Measurements from ENCODE around the gene SLX9.
A peak's percentile ranks its signal among the peaks of the same experiment; 100 is the strongest.

The SLX9 gene

GRCh38 chr21:44934797-44935532 lies 4.9 kb upstream of the SLX9 start:
- H3K4me1 ChIP-seq (ENCODE audit: insufficient read depth, low read length) = peaks cover 17% of the 10 kb centered on the region
- H3K27me3 ChIP-seq (ENCODE audit: control insufficient read depth in 1 of 2, insufficient read depth in 2 of 2, low read length in 2 of 2) = peaks cover 7 to 36% of the 10 kb centered on the region in 2 donors
- H3K27ac ChIP-seq (ENCODE audit: low read depth, low read length) = no peak overlapping the region
- H3K9me3 ChIP-seq (ENCODE audit: low read length) = no peaks in the 10 kb centered on the region
- H3K9ac ChIP-seq (ENCODE audit: low read length) = no peak overlapping the region
- no peak overlapping the region for H3K4me3 ChIP-seq (ENCODE audit: low read depth in 1 of 2, low read length in 2 of 2)
- no peaks in the 10 kb centered on the region for H3K36me3 ChIP-seq (ENCODE audit: insufficient read depth, low read length)

- no peaks in the 10 kb centered on the region for H3K36me3 ChIP-seq (ENCODE audit: insufficient read depth, low read length)
- H3K4me1 ChIP-seq (ENCODE audit: insufficient read depth, low read length) = peaks cover 18% of the 10 kb centered on the region
- no peak overlapping the region for H3K27ac ChIP-seq (ENCODE audit: low read depth, low read length)
- no peaks in the 10 kb centered on the region for H3K9me3 ChIP-seq (ENCODE audit: low read length)
- H3K4me3 ChIP-seq (ENCODE audit: low read depth in 1 of 2, low read length in 2 of 2) = no peak overlapping the region
- H3K27me3 ChIP-seq (ENCODE audit: control insufficient read depth in 1 of 2, insufficient read depth in 2 of 2, low read length in 2 of 2) = peaks cover 7 to 30% of the 10 kb centered on the region in 2 donors
- no peak overlapping the region for H3K9ac ChIP-seq (ENCODE audit: low read length)
Observed at GRCh38 chr21:44935533-44935927, 4.3 kb upstream of the SLX9 start.

GRCh38 chr21:44938772-44939531 lies 877 bp upstream of the SLX9 start:
- Histone ChIP-seq H3K9ac (ENCODE audit: low read length) (peak overlapping the region; percentile 75), H3K27me3 (ENCODE audit: control insufficient read depth in 1 of 2, insufficient read depth in 2 of 2, low read length in 2 of 2) (no peaks in the 10 kb centered on the region), H3K4me3 (ENCODE audit: low read depth in 1 of 2, low read length in 2 of 2) (peak overlapping the region; percentile 73 to 94), H3K27ac (ENCODE audit: low read depth, low read length) (peak overlapping the region; percentile 31), H3K36me3 (ENCODE audit: insufficient read depth, low read length) (peaks cover 2% of the 10 kb centered on the region), H3K9me3 (ENCODE audit: low read length) (no peaks in the 10 kb centered on the region), H3K4me1 (ENCODE audit: insufficient read depth, low read length) (peaks cover 22% of the 10 kb centered on the region)

- Histone ChIP-seq H3K9ac (ENCODE audit: low read length) (peak overlapping the region; percentile 3), H3K4me1 (ENCODE audit: insufficient read depth, low read length) (peaks cover 22% of the 10 kb centered on the region), H3K27ac (ENCODE audit: low read depth, low read length) (peak overlapping the region; percentile 19), H3K9me3 (ENCODE audit: low read length) (no peaks in the 10 kb centered on the region), H3K27me3 (ENCODE audit: control insufficient read depth in 1 of 2, insufficient read depth in 2 of 2, low read length in 2 of 2) (no peaks in the 10 kb centered on the region), H3K4me3 (ENCODE audit: low read depth in 1 of 2, low read length in 2 of 2) (peak overlapping the region; percentile 73 to 94), H3K36me3 (ENCODE audit: insufficient read depth, low read length) (peaks cover 15% of the 10 kb centered on the region)
Observed at GRCh38 chr21:44940116-44940631, 345 bp downstream of the SLX9 start.

GRCh38 chr21:44941567-44941966 lies 1.7 kb downstream of the SLX9 start:
- Histone ChIP-seq H3K27ac (ENCODE audit: low read depth, low read length) (no peak overlapping the region), H3K9me3 (ENCODE audit: low read length) (no peaks in the 10 kb centered on the region)

GRCh38 chr21:44942566-44942965 lies 2.7 kb downstream of the SLX9 start:
- H3K4me3 ChIP-seq (ENCODE audit: low read depth in 1 of 2, low read length in 2 of 2) = no peak overlapping the region
- no peak overlapping the region for H3K27ac ChIP-seq (ENCODE audit: low read depth, low read length)
- no peak overlapping the region for H3K9ac ChIP-seq (ENCODE audit: low read length)
- peaks cover 22% of the 10 kb centered on the region for H3K4me1 ChIP-seq (ENCODE audit: insufficient read depth, low read length)
- no peaks in the 10 kb centered on the region for H3K9me3 ChIP-seq (ENCODE audit: low read length)
- peaks cover 18% of the 10 kb centered on the region for H3K36me3 ChIP-seq (ENCODE audit: insufficient read depth, low read length)
- no peaks in the 10 kb centered on the region for H3K27me3 ChIP-seq (ENCODE audit: control insufficient read depth in 1 of 2, insufficient read depth in 2 of 2, low read length in 2 of 2)

More at GRCh38 chr21:44941567-44941966, 1.7 kb downstream of the SLX9 start:
- peaks cover 18% of the 10 kb centered on the region for H3K36me3 ChIP-seq (ENCODE audit: insufficient read depth, low read length)
- H3K4me3 ChIP-seq (ENCODE audit: low read depth in 1 of 2, low read length in 2 of 2) = peak overlapping the region in 1 of 2 donors; percentile 73
- no peaks in the 10 kb centered on the region for H3K27me3 ChIP-seq (ENCODE audit: control insufficient read depth in 1 of 2, insufficient read depth in 2 of 2, low read length in 2 of 2)
- H3K4me1 ChIP-seq (ENCODE audit: insufficient read depth, low read length) = peaks cover 22% of the 10 kb centered on the region
- H3K9ac ChIP-seq (ENCODE audit: low read length) = no peak overlapping the region

GRCh38 chr21:44943005-44943685 lies 3.3 kb downstream of the SLX9 start:
- Histone ChIP-seq H3K36me3 (ENCODE audit: insufficient read depth, low read length) (peaks cover 18% of the 10 kb centered on the region), H3K4me1 (ENCODE audit: insufficient read depth, low read length) (peaks cover 22% of the 10 kb centered on the region), H3K9me3 (ENCODE audit: low read length) (no peaks in the 10 kb centered on the region), H3K27me3 (ENCODE audit: control insufficient read depth in 1 of 2, insufficient read depth in 2 of 2, low read length in 2 of 2) (no peaks in the 10 kb centered on the region), H3K9ac (ENCODE audit: low read length) (no peak overlapping the region), H3K27ac (ENCODE audit: low read depth, low read length) (no peak overlapping the region), H3K4me3 (ENCODE audit: low read depth in 1 of 2, low read length in 2 of 2) (no peak overlapping the region)

- Histone ChIP-seq H3K27me3 (ENCODE audit: control insufficient read depth in 1 of 2, insufficient read depth in 2 of 2, low read length in 2 of 2) (no peaks in the 10 kb centered on the region), H3K27ac (ENCODE audit: low read depth, low read length) (no peak overlapping the region), H3K4me3 (ENCODE audit: low read depth in 1 of 2, low read length in 2 of 2) (no peak overlapping the region), H3K9me3 (ENCODE audit: low read length) (no peaks in the 10 kb centered on the region), H3K4me1 (ENCODE audit: insufficient read depth, low read length) (peaks cover 20% of the 10 kb centered on the region), H3K9ac (ENCODE audit: low read length) (no peak overlapping the region), H3K36me3 (ENCODE audit: insufficient read depth, low read length) (peaks cover 18% of the 10 kb centered on the region)
Observed at GRCh38 chr21:44943686-44944550, 4.1 kb downstream of the SLX9 start.

- H3K9me3 ChIP-seq (ENCODE audit: low read length) = no peaks in the 10 kb centered on the region
Observed at GRCh38 chr21:44944596-44944995, 4.8 kb downstream of the SLX9 start.

GRCh38 chr21:44946254-44947041 lies 6.6 kb downstream of the SLX9 start:
- H3K4me3 ChIP-seq (ENCODE audit: low read depth in 1 of 2, low read length in 2 of 2) = no peak overlapping the region
- no peak overlapping the region for H3K27ac ChIP-seq (ENCODE audit: low read depth, low read length)
- no peak overlapping the region for H3K9ac ChIP-seq (ENCODE audit: low read length)
- peaks cover 17% of the 10 kb centered on the region for H3K4me1 ChIP-seq (ENCODE audit: insufficient read depth, low read length)
- H3K27me3 ChIP-seq (ENCODE audit: control insufficient read depth in 1 of 2, insufficient read depth in 2 of 2, low read length in 2 of 2) = no peaks in the 10 kb centered on the region
- no peaks in the 10 kb centered on the region for H3K9me3 ChIP-seq (ENCODE audit: low read length)
- H3K36me3 ChIP-seq (ENCODE audit: insufficient read depth, low read length) = peaks cover 18% of the 10 kb centered on the region

More at GRCh38 chr21:44944596-44944995, 4.8 kb downstream of the SLX9 start:
- Histone ChIP-seq H3K27ac (ENCODE audit: low read depth, low read length) (no peak overlapping the region), H3K9ac (ENCODE audit: low read length) (no peak overlapping the region), H3K4me3 (ENCODE audit: low read depth in 1 of 2, low read length in 2 of 2) (no peak overlapping the region), H3K27me3 (ENCODE audit: control insufficient read depth in 1 of 2, insufficient read depth in 2 of 2, low read length in 2 of 2) (no peaks in the 10 kb centered on the region), H3K36me3 (ENCODE audit: insufficient read depth, low read length) (peaks cover 18% of the 10 kb centered on the region), H3K4me1 (ENCODE audit: insufficient read depth, low read length) (peaks cover 18% of the 10 kb centered on the region)
